HepG2 (cell line): ENCODE measurements around the gene PIGW. TPM values are rescaled to one million over a fixed set of nuclear protein-coding genes. Genes with fewer than 3 reads are reported as not detected.

Experiments used
- ATF7 ChIP-seq, 2 experiments: fragments of 450-650 bp in 1 of 2; sonication (generic) in 1 of 2; formaldehyde crosslinking in 1 of 2; IDR thresholded peaks; 2 replicates each; pipeline versions ENCODE4 v1.4.0 to v1.6.1; 2016 to 2020; ENCODE audit warnings: antibody characterized with exemption in 1 of 2, mild to moderate bottlenecking in 1 of 2, missing genetic modification reagents in 1 of 2
- EED ChIP-seq: sonication (generic); formaldehyde crosslinking; IDR thresholded peaks from 2 replicates; pipeline ENCODE4 v1.5.0; 2020; ENCODE audit warnings: mild to moderate bottlenecking, missing genetic modification reagents
- FOXA3 ChIP-seq: IDR thresholded peaks from 2 replicates; pipeline ENCODE4 v1.6.1; 2016; ENCODE audit warnings: missing genetic modification reagents, missing compliant biosample characterization
- GTF3A ChIP-seq: sonication (generic); formaldehyde crosslinking; conservative IDR thresholded peaks from 2 replicates; pipeline ENCODE4 v1.4.0; 2020; ENCODE audit warnings: mild to moderate bottlenecking, missing genetic modification reagents
- MED1 ChIP-seq: sonication (generic); formaldehyde crosslinking; IDR thresholded peaks from 2 replicates; pipeline ENCODE4 v1.4.0; 2020; ENCODE audit warnings: missing genetic modification reagents
- NBN ChIP-seq: fragments of 450-650 bp; conservative IDR thresholded peaks from 2 replicates; pipeline ENCODE4 v1.6.1; 2017
- NCOA5 ChIP-seq: sonication (generic); formaldehyde crosslinking; IDR thresholded peaks from 2 replicates; pipeline ENCODE4 v1.4.0; 2020; ENCODE audit warnings: missing genetic modification reagents
- NFRKB ChIP-seq: fragments of 450-650 bp; IDR thresholded peaks from 2 replicates; pipeline ENCODE4 v1.6.1; 2017
- PAX8 ChIP-seq: sonication (generic); formaldehyde crosslinking; IDR thresholded peaks from 2 replicates; pipeline ENCODE4 v1.8.0; 2022; ENCODE audit warnings: mild to moderate bottlenecking, missing genetic modification reagents, borderline replicate concordance
- PITX1 ChIP-seq: sonication (generic); formaldehyde crosslinking; IDR thresholded peaks from 2 replicates; pipeline ENCODE4 v1.5.1; 2020; ENCODE audit warnings: mild to moderate bottlenecking, missing genetic modification reagents
- POLR2A ChIP-seq, 2 experiments: IDR thresholded peaks; 2 replicates each; pipeline ENCODE4 v1.6.1; 2011; ENCODE audit warnings: low read depth in 2 of 2, low read length in 2 of 2, mild to moderate bottlenecking in 1 of 2, moderate library complexity in 1 of 2; ENCODE audit not compliant: insufficient read depth in 1 of 2
- SRSF4 ChIP-seq: fragments of 200-400 bp; formaldehyde crosslinking; IDR thresholded peaks from one replicate; pipeline ENCODE4 v1.6.1; 2018; ENCODE audit warnings: mild to moderate bottlenecking, low read depth, low read length, moderate library complexity; ENCODE audit not compliant: poor library complexity, severe bottlenecking
- XRCC5 ChIP-seq: fragments of 200-400 bp; formaldehyde crosslinking; optimal IDR thresholded peaks from 2 replicates; pipeline ENCODE3; 2017; ENCODE audit warnings: mild to moderate bottlenecking, low read length
- ZKSCAN5 ChIP-seq: sonication (generic); formaldehyde crosslinking; IDR thresholded peaks from 2 replicates; pipeline ENCODE4 v1.5.1; 2020; ENCODE audit warnings: mild to moderate bottlenecking, missing genetic modification reagents
- ZNF317 ChIP-seq: sonication (generic); formaldehyde crosslinking; IDR thresholded peaks from 2 replicates; pipeline ENCODE4 v1.5.0; 2020; ENCODE audit warnings: mild to moderate bottlenecking, missing genetic modification reagents
- ZNF335 ChIP-seq: sonication (generic); formaldehyde crosslinking; IDR thresholded peaks from 2 replicates; pipeline ENCODE4 v1.4.0; 2020; ENCODE audit warnings: missing genetic modification reagents
- polyA plus RNA-seq, 8 experiments: library from polyadenylated mRNA; depleted of rRNA in 3 of 8; stranded (reverse) in 7 of 8; unstranded in 1 of 8; fragments of >200 nt; fragmentation: Illumina TruSeq in 4 of 8; extraction: Trizol in 4 of 8; gene quantifications; 2 replicates each; pipeline versions ENCODE4 v1.2.1 to v1.2.3, GENCODE V29; 2011 to 2016; ENCODE audit warnings: low read depth in 4 of 8, missing spikeins in 1 of 8, mixed read lengths in 1 of 8; ENCODE audit not compliant: insufficient read depth in 1 of 8
- total RNA-seq, 5 experiments: library from RNA; depleted of rRNA; stranded (reverse); fragments of >200 nt; fragmentation: Illumina TruSeq; extraction: Trizol; gene quantifications; 2 replicates each; pipeline ENCODE4 v1.2.3, GENCODE V29; 2016; ENCODE audit warnings: low read depth in 1 of 5
- TF ChIP-seq, protein P1 (sequence below): sonication (generic); formaldehyde crosslinking; IDR thresholded peaks from 2 replicates; pipeline ENCODE4 v1.5.0; 2020; ENCODE audit warnings: mild to moderate bottlenecking, missing genetic modification reagents
- TF ChIP-seq, protein P2 (sequence below): sonication (generic); formaldehyde crosslinking; IDR thresholded peaks from 2 replicates; pipeline ENCODE4 v1.4.0; 2020; ENCODE audit warnings: missing genetic modification reagents, borderline replicate concordance
- TF ChIP-seq, protein P3 (sequence below), 2 experiments: sonication (generic) in 1 of 2; formaldehyde crosslinking in 1 of 2; IDR thresholded peaks; 2 replicates each; pipeline versions ENCODE4 v1.5.1 to v1.6.1; 2011 to 2020; ENCODE audit warnings: borderline replicate concordance in 1 of 2, low read depth in 1 of 2, low read length in 1 of 2, mild to moderate bottlenecking in 1 of 2, missing genetic modification reagents in 1 of 2, moderate library complexity in 1 of 2
- TF ChIP-seq, protein P4 (sequence below): sonication (generic); formaldehyde crosslinking; IDR thresholded peaks from 2 replicates; pipeline ENCODE4 v1.8.1; 2023; ENCODE audit warnings: missing genetic modification reagents, inconsistent platforms, borderline replicate concordance
- TF ChIP-seq, protein P5 (sequence below): sonication (generic); formaldehyde crosslinking; IDR thresholded peaks from 2 replicates; pipeline ENCODE4 v1.4.0; 2020; ENCODE audit warnings: missing genetic modification reagents

Gene PIGW
- total and polyA plus RNA-seq, 2 of the 13 experiments (the other 11 are each of a cell fraction or from before 2014, with no cell fraction given): 9.0 to 24.0 TPM

DNA sequence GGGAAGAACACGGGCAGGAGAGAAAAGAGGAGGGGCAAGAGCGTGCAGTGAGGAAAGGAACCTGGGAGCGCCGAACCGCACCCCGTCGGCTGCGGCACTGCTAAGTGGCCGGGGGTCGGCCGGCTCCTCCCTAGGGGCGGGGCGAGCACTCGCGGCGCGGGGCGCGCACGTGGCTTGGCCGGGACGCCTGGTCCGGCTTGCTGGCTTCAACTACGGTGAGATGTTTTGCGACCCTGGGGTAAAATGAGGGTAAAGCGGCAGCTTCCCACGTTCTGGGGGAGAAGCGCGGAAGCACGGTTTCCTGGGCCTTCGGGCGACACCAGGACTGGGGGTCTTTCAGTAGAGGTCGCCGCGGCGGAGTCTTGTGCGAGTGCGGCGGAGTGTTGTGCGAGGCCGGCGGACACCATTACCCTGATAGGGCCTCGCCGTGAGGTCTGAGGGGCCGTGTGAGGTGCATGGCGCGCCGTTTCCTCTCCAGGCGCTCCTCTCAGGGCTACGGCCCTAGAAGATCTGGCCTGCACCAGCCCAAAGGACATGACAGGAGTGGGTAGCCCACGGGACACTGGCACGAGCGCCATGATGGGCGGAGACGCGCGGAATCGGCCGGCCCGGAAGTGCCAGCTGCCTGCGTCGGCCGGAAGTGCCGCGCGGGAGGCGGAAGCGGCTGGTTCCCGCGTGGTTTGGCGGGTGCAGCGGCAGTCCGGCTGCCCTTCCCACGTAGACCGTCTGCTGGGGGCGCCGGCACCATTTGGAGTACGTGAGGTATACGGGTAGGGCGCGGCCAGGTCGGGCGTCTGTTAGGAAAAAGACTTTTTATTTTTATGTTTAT lies at the start of gene PIGW, which contains the start of gene MYO19 (continued):
- TF ChIP-seq NCOA5 (CRISPR knock-in tag) (0 out of 2 replicates have a peak, but pooled peaks have one; percentile 57), GTF3A (CRISPR knock-in tag) (no peak), ZNF317 (CRISPR knock-in tag) (peak; percentile 43; the same call in 1 of the 2 replicates), ATF7 (IDR thresholded peaks at IDR 0.05) (no peak), ATF7 (CRISPR knock-in tag; IDR thresholded peaks at IDR 0.05) (no peak), SRSF4 (no peak), PITX1 (CRISPR knock-in tag) (0 out of 2 replicates have a peak, but pooled peaks have one; percentile 12), POLR2A (IDR thresholded peaks at IDR 0.05; ENCODE audit: insufficient read depth in 1 of 2, low read depth in 2 of 2, low read length in 2 of 2) (peak; percentile 82 to 93), NFRKB (0 out of 2 replicates have a peak, but pooled peaks have one; percentile 4), ZKSCAN5 (CRISPR knock-in tag) (no peak), XRCC5 (peak; percentile 12), PAX8 (CRISPR knock-in tag) (0 out of 2 replicates have a peak, but pooled peaks have one; percentile 49), NBN (no peak), EED (peak; percentile 87; the same call in 1 of the 2 replicates), FOXA3 (peak; percentile 42; the same call in 1 of the 2 replicates), ZNF335 (0 out of 2 replicates have a peak, but pooled peaks have one; percentile 7), MED1 (CRISPR knock-in tag) (peak; percentile 47)
- TF ChIP-seq, protein P1, sequence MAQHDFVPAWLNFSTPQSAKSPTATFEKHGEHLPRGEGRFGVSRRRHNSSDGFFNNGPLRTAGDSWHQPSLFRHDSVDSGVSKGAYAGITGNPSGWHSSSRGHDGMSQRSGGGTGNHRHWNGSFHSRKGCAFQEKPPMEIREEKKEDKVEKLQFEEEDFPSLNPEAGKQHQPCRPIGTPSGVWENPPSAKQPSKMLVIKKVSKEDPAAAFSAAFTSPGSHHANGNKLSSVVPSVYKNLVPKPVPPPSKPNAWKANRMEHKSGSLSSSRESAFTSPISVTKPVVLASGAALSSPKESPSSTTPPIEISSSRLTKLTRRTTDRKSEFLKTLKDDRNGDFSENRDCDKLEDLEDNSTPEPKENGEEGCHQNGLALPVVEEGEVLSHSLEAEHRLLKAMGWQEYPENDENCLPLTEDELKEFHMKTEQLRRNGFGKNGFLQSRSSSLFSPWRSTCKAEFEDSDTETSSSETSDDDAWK (CRISPR knock-in tag): no peak
- TF ChIP-seq, protein P2, sequence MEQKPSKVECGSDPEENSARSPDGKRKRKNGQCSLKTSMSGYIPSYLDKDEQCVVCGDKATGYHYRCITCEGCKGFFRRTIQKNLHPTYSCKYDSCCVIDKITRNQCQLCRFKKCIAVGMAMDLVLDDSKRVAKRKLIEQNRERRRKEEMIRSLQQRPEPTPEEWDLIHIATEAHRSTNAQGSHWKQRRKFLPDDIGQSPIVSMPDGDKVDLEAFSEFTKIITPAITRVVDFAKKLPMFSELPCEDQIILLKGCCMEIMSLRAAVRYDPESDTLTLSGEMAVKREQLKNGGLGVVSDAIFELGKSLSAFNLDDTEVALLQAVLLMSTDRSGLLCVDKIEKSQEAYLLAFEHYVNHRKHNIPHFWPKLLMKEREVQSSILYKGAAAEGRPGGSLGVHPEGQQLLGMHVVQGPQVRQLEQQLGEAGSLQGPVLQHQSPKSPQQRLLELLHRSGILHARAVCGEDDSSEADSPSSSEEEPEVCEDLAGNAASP (CRISPR knock-in tag): no peak
- TF ChIP-seq, protein P3, sequence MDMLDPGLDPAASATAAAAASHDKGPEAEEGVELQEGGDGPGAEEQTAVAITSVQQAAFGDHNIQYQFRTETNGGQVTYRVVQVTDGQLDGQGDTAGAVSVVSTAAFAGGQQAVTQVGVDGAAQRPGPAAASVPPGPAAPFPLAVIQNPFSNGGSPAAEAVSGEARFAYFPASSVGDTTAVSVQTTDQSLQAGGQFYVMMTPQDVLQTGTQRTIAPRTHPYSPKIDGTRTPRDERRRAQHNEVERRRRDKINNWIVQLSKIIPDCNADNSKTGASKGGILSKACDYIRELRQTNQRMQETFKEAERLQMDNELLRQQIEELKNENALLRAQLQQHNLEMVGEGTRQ (IDR thresholded peaks at IDR 0.05; ENCODE audit: low read depth, low read length): no peak
- TF ChIP-seq, protein P3 (CRISPR knock-in tag; IDR thresholded peaks at IDR 0.05; ENCODE audit: borderline replicate concordance): 0 out of 2 replicates have a peak, but pooled peaks have one; percentile 20
- TF ChIP-seq, protein P4, sequence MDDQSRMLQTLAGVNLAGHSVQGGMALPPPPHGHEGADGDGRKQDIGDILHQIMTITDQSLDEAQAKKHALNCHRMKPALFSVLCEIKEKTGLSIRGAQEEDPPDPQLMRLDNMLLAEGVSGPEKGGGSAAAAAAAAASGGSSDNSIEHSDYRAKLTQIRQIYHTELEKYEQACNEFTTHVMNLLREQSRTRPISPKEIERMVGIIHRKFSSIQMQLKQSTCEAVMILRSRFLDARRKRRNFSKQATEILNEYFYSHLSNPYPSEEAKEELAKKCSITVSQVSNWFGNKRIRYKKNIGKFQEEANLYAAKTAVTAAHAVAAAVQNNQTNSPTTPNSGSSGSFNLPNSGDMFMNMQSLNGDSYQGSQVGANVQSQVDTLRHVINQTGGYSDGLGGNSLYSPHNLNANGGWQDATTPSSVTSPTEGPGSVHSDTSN (CRISPR knock-in tag): peak; percentile 64; the same call in 1 of the 2 replicates
- TF ChIP-seq, protein P5, sequence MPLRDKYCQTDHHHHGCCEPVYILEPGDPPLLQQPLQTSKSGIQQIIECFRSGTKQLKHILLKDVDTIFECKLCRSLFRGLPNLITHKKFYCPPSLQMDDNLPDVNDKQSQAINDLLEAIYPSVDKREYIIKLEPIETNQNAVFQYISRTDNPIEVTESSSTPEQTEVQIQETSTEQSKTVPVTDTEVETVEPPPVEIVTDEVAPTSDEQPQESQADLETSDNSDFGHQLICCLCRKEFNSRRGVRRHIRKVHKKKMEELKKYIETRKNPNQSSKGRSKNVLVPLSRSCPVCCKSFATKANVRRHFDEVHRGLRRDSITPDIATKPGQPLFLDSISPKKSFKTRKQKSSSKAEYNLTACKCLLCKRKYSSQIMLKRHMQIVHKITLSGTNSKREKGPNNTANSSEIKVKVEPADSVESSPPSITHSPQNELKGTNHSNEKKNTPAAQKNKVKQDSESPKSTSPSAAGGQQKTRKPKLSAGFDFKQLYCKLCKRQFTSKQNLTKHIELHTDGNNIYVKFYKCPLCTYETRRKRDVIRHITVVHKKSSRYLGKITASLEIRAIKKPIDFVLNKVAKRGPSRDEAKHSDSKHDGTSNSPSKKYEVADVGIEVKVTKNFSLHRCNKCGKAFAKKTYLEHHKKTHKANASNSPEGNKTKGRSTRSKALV (CRISPR knock-in tag): peak; percentile 83
